Left forelimb (tissue), 1 donor: ENCODE measurements around the gene MINDY4B.

Experiments used
- DNase-seq: peaks from one replicate; pipeline ENCODE4 v3.0.0-alpha.2; 2018; ENCODE audit warnings: low spot score

The MINDY4B gene

DNA sequence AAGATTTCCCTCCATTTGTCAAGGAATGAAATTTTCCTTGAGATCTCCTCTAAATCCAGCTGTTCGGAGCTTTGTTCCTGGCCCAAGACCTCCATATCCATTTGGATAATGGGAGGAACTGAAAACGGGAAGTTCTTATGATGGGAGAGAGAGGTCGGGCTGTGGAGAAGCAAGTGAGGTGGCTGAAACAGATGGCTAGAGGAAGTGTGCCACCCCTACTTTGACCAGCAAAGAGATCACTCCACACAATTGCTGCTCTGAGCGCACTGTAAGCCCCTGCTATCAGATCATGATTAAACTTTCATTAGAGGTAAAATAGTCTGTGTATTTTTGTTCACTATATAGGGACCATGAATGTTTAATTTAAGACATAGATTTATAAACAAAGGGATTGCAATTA, at the start of gene MINDY4B:
MINDY4B (minus strand) TSS at position 101 of the 400 bp plus-strand sequence; CDS start at position 101, 0 bp downstream.
- DNase-seq, result no peak

DNA sequence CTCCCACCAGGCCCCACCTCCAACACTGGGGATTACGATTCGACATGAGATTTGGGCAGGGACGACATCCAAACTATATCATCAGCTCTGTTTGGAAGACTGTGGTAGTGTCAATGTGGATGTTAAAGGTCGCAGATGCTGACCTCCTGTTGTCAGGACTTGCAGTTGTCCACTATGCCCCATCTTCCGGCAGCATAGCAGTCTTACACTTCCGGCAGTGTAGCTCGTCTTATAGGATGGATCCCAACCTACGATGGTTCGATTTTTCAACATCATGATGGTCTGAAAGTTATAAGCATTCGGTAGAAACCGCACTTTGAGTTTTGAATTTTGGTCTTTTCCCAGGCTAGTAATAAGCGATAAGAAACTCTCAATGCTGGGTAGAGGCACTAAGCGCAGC, 46.7 kb upstream of the MINDY4B start:
- DNase-seq, result no peak

DNA sequence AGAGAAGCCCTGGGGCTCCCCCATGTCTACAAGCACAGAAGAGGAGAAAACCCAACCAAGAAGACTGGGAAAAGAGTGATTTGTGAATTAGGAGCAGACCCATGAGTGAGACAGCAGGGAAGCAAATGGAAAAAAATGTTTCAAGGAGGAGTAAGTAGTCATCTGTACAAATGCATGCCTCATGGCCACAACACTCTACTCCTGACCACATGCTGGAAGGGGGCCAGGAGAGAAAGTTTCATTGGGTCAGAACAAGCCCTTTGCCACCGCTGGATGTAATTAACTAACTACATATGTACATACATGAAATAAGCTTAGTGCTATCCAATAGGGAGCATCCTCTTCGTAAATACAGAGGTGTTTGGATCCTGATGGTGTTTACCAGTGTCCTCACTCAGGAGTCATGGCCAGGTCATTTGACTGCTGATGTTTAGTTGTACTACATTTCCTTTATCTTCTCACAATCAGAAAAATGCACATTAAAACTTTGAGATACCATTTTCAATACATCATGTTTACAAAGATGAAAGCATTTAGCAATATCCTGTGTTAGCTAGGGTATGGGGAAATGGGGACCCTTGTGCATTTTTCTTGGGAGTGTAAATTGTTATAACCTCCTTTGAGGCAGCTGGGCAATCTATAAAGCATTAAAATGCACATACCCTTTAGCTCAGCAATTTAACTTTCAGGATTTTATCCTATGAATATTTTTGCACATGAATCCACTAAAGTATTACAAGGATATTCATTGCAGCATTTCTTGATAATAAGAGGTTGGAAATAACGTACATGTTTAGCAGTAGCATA, 40.2 kb upstream of the MINDY4B start:
- DNase-seq, result no peak

- DNase-seq, result no peak
These were observed 37.0 kb upstream of the MINDY4B start for GRCh38 chr3:150942221-150942620.

DNA sequence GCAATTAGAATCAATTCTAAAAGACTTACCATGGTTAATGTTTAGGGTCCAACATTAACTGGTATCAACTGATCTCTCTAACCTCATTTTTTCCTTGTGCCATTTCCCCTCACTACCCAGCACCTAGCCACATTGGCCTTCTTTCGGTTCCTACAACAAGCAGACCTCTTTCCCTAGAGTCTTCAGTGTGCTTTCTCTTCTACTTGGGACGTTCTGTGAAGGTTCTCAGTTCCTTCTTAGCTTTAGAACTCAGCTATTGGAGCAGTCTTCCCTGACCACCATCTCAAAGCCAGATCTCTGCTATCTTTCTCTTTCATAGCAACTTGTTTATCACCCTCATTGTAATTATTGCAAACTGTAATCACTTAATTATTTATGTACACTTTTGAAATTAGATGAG, 31.5 kb upstream of the MINDY4B start:
- no peak for DNase-seq

DNA sequence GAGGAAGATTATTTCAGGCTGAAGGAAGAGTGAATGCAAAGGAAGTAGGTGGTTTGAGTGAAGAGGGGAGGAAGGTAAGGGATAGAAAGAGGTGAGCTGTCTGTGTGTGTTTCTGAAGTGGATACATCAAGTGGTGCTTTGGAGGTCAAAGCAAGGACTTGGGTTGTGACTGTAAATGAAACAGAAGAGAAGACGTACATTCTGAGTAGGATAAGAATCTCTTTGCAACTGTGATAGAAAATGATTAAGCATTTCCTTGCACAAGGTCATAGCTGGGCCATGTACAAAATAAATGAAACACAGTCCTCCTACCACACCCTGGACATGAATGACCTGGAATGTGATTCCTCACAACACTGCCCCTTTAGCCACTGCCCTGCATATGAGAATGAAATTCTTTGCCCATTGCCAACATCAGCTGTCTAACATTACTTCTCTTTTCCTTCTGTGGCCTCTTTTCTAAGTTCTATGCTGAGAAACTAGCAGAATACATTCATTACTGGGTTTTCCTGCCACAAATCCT, 28.3 kb upstream of the MINDY4B start:
- no peak for DNase-seq

DNA sequence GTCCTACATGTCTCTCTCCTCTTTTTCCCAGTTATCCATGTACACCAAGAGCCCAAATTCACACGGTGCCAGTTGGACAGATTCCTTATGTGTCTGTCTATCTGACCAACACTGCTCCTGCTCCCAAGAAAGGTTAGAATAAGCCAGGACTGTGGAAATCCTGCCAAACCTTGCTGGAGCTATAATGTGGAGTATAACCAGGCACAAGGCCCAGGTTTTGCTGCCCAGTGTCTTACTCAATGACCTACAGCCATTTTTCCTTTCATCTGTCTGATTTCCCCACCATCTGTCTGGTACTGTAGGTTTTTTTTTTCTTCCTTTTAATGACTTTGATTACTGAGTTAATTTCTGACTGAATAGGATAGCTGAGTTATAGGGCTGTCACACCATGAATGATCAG, 26.5 kb upstream of the MINDY4B start:
- DNase-seq, result no peak

DNA sequence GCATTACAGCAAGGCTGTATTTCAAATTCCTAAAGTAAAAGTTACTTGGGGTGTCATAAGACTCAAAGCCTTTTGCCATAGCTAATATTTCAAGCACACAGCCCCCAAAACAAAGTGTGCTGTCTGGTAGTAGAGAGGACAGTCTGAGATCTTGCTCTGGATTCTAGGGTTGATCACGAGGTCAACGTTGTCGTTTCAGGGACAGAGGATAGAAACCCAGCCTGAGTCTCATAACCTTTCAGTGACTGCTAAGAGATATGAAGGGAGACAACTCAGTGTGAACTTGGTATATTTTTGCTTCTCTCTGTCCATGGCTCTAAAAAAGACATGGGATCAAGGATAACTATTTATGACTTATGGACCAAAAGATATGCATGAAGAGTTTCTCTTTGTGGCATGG, 25.6 kb upstream of the MINDY4B start:
- DNase-seq, result no peak

GRCh38 chr3:150928234-150928633, 23.0 kb upstream of the MINDY4B start:
- no peak for DNase-seq

DNA sequence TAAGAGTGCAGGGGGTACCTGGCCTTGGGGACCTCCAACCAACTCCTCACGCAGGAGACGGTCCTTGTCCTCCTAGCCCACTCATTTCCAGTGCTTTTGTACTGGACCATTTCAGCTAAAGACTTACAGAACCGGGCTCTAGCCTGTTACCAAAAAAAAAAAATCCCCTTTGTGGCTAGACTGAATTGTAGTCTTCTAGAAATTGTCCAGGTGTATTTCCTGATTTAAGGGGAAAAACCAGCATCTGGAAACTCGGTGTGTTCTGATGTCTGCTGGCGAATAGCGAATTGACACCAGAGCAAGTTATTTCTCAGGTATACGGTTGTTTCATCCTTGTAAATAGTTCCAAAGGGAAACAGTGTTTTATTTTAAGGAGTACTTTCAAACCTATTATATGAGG, 21.1 kb upstream of the MINDY4B start:
- no peak for DNase-seq

- no peak for DNase-seq
These were observed 20.5 kb upstream of the MINDY4B start for GRCh38 chr3:150925751-150926201.

DNA sequence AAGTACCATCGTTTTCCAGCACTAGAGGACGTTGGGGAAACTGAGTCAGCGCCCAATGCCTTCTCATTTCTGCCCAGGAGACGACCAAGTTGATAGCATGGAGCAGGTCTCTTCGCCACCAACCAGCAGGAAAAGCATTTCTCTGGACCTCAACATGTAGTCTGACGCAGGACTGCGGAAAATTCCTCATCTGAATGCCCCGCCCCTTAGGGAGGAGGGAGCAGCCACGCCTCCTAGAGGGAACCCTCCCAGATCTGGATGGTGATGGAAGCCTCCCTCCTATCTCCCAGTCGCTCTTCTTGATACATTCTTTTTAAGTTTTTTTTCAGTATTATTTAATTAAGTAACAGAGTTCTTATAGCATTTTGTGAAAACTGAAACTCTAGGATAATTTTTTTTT, 17.4 kb upstream of the MINDY4B start:
- no peak for DNase-seq

- no peak for DNase-seq
These were observed 16.0 kb upstream of the MINDY4B start for GRCh38 chr3:150921209-150921608.

DNA sequence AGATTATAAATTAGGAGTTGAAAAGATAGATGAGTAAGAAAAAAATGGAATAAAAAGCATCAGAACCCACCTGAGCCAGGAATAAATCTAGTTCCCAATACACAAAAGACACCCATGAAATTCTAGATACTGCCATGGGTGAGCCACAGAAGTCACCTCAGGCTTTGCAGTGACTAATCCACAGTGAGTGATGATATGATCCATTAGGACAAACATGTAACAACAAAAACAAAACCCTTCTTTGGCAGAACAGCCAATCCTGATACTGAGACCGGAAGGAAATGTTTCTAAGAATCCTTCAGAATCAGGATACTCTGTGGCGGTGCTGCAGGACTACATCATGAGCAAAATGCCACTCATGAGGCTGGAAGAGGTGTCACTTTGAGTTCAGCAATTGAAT, 15.0 kb upstream of the MINDY4B start:
- no peak for DNase-seq

GRCh38 chr3:150917951-150918350, 12.7 kb upstream of the MINDY4B start:
- no peak for DNase-seq

- no peak for DNase-seq
These were observed 8.1 kb upstream of the MINDY4B start for GRCh38 chr3:150913133-150913922.

DNA sequence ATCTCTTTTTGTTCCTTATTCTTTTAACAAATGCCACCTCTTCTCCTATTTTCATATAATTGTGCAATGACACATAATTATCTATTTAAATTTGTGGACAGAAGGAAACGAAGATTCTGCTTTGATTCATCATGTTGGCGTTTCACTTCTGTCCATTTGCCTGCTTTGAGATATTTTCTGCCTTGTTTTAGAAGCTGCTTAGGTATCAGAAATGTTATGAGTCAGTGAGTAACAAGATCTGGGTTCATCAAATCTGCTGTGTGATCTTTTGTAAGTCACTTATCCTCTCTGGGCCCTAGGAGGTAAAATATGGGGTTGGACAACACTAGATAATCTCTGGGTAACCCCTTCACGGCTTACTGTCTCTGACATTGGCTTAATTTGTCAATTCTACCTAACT, 7.3 kb upstream of the MINDY4B start:
- DNase-seq, result no peak

DNA sequence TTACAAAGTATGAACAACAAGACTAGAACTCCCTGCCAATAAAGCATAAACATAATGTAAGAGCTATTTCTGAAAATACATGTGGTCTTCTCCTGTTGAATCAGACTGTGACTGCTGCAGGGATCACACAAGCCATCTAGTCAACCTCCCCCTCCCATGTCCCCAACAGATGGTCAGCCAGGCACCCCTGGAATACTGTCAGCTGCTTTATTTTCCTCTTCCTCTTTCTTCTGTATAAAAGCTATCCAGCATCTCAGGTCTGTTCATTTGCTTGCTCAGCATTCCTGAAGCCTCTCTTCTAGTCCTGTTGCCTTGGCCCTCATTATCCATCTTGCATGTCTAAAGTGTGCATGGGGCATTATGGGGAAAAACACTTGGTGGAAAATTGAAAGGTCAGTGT, 6.5 kb upstream of the MINDY4B start:
- no peak for DNase-seq

- DNase-seq, result no peak
These were observed 1.2 kb upstream of the MINDY4B start for GRCh38 chr3:150906461-150906860.

DNA sequence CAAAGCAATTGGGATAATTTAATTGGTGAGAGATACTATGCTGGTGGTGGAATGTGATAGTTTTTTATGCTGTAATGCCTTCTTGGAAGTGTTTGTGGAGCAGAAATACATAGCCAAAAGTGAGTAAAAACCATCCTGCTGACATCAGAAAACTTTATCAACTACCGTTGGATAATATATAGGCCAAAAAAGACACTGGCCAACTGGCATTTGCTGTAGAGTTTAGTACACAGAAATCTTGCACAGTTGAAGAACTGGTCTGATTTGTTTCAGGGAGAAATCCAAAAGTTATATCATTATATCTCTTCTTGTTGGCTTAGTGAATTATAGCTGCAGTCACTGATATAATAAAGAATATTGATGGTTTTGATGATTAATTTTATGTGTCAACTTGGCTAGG, 507 bp upstream of the MINDY4B start:
- no peak for DNase-seq

GRCh38 chr3:150902988-150903387, 2.3 kb downstream of the MINDY4B start:
- DNase-seq, result no peak

DNA sequence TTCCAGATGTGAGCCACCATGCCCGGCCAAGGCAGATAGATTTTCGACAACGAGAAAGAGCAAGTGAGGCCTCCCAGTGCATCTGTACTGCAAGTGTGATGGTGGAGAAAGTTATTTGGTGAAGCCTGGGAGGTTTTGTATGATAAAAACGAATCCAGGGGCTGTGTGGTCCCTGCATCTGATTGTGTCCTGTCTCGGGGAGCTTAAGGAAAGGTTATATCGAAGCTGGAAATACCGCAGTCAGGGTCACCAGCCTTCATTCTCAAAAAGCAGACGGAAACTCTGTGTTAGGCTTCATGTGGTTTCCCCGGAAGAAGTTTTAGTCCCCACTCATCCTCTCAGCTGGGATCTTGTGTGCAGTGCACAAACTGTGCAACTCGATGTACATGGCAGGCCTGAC, 3.4 kb downstream of the MINDY4B start:
- no peak for DNase-seq

GRCh38 chr3:150899141-150899540, 6.1 kb downstream of the MINDY4B start:
- no peak for DNase-seq
